Gastroesophageal sphincter (tissue), 4 donors: ENCODE results near the gene HNRNPDL. TPM values are rescaled to one million over a fixed set of nuclear protein-coding genes. Genes with fewer than 3 reads are reported as not detected.
A peak's percentile ranks its signal among the peaks of the same experiment; 100 is the strongest.
"Not testable (repeated sequence)": the region's sequence is repeated elsewhere in the genome, so short reads cannot be mapped to it uniquely, and the experiment has no call there.

Experiments used
- ATAC-seq: fragments of 150-250 bp; one replicate; pipeline ENCODE4 v1.9.1; 2016; ENCODE audit warnings: mild to moderate bottlenecking, moderate library complexity
- H3K27ac ChIP-seq, 4 donors: fragments of 200-600 bp; sonication (generic) in 3 of 4; 1 replicate in 3 of 4; 2 replicates in 1 of 4; pipeline ENCODE4 v1.5.1; 2016 to 2019
- H3K27me3 ChIP-seq: fragments of 200-600 bp; sonication (generic); one replicate; pipeline ENCODE4 v1.5.1; 2019
- H3K36me3 ChIP-seq, 2 donors: fragments of 200-600 bp; sonication (generic); one replicate each; pipeline ENCODE4 v1.5.1; 2019; ENCODE audit warnings: control low read depth in 1 of 2
- H3K4me1 ChIP-seq, 3 donors: fragments of 200-600 bp; sonication (generic); 1 replicate in 2 of 3; 2 replicates in 1 of 3; pipeline ENCODE4 v1.5.1; 2016 to 2019; ENCODE audit warnings: control low read depth in 2 of 3
- H3K4me3 ChIP-seq, 2 donors: fragments of 200-600 bp; sonication (generic); one replicate each; pipeline ENCODE4 v1.5.1; 2019; ENCODE audit warnings: mild to moderate bottlenecking in 1 of 2, moderate library complexity in 1 of 2
- H3K9me3 ChIP-seq, 3 donors: fragments of 200-600 bp; sonication (generic); one replicate each; pipeline ENCODE4 v1.5.1; 2017 to 2019; ENCODE audit warnings: control low read depth in 2 of 3
- EP300 ChIP-seq: sonication (generic); formaldehyde crosslinking; IDR thresholded peaks from one replicate; pipeline ENCODE4 v1.6.1; 2017; ENCODE audit warnings: antibody characterized with exemption, mild to moderate bottlenecking
- POLR2A ChIP-seq, 2 donors: fragments of 450-650 bp; IDR thresholded peaks; one replicate each; pipeline ENCODE4 v1.6.1; 2017; ENCODE audit warnings: antibody characterized with exemption in 2 of 2, mild to moderate bottlenecking in 2 of 2, moderate library complexity in 1 of 2
- POLR2AphosphoS5 ChIP-seq: sonication (generic); formaldehyde crosslinking; IDR thresholded peaks from one replicate; pipeline ENCODE4 v1.6.1; 2017; ENCODE audit warnings: antibody characterized with exemption
- WGBS, 2 donors: methylation state at CpG; one replicate each; pipeline ENCODE4 v1.1.5; 2018; ENCODE audit warnings: low coverage in 1 of 2; 5-methylcytosine and 5-hydroxymethylcytosine counted together
- total RNA-seq, 4 donors: library from RNA; depleted of rRNA; stranded (reverse); fragments of >200 nt; gene quantifications; one replicate each; pipeline ENCODE4 v1.1.0, GENCODE V29; 2016
- TF ChIP-seq, protein P1 (sequence below), 4 experiments: fragments of 200-600 bp in 2 of 4; fragments of 450-650 bp in 2 of 4; sonication (generic) in 1 of 4; IDR thresholded peaks; one replicate each; pipeline ENCODE4 v1.5.1; 2017 to 2019; ENCODE audit warnings: antibody characterized with exemption in 4 of 4, mild to moderate bottlenecking in 2 of 4, moderate library complexity in 2 of 4

HNRNPDL gene
- total RNA-seq, 4 donors from 2014 or later = 140 to 226 (median 195) TPM

- no peaks in the 10 kb centered on the region for H3K9me3 ChIP-seq
- no peak for ATAC-seq
- no peaks in the 10 kb centered on the region for H3K27me3 ChIP-seq
- TF ChIP-seq POLR2AphosphoS5 (no peak), EP300 (no peak), POLR2A (IDR thresholded peaks at IDR 0.05) (no peak)
- TF ChIP-seq, protein P1, sequence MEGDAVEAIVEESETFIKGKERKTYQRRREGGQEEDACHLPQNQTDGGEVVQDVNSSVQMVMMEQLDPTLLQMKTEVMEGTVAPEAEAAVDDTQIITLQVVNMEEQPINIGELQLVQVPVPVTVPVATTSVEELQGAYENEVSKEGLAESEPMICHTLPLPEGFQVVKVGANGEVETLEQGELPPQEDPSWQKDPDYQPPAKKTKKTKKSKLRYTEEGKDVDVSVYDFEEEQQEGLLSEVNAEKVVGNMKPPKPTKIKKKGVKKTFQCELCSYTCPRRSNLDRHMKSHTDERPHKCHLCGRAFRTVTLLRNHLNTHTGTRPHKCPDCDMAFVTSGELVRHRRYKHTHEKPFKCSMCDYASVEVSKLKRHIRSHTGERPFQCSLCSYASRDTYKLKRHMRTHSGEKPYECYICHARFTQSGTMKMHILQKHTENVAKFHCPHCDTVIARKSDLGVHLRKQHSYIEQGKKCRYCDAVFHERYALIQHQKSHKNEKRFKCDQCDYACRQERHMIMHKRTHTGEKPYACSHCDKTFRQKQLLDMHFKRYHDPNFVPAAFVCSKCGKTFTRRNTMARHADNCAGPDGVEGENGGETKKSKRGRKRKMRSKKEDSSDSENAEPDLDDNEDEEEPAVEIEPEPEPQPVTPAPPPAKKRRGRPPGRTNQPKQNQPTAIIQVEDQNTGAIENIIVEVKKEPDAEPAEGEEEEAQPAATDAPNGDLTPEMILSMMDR (IDR thresholded peaks at IDR 0.05) = no peak
- H3K27ac ChIP-seq = no peak overlapping the region
- 67 to 83% methylated on average over 1 to 3 of the region's 3 CpGs for WGBS, 2 donors
- H3K4me3 ChIP-seq = no peak overlapping the region
- no peaks in the 10 kb centered on the region for H3K4me1 ChIP-seq
- H3K36me3 ChIP-seq = no peaks in the 10 kb centered on the region
These were observed 35.4 kb downstream of the HNRNPDL start for GRCh38 chr4:82394896-82395295.

GRCh38 chr4:82390061-82390460 is 40.2 kb downstream of the HNRNPDL start:
- ATAC-seq, H3K36me3 ChIP-seq, H3K27ac ChIP-seq, H3K27me3 ChIP-seq, H3K4me3 ChIP-seq, H3K9me3 ChIP-seq: not testable (repeated sequence)
- WGBS, 2 donors = 87 to 90% methylated on average over 5 to 7 of the region's 9 CpGs
- H3K4me1 ChIP-seq = peaks cover 0 to 12% (median 4%) of the 10 kb centered on the region in 3 donors

DNA sequence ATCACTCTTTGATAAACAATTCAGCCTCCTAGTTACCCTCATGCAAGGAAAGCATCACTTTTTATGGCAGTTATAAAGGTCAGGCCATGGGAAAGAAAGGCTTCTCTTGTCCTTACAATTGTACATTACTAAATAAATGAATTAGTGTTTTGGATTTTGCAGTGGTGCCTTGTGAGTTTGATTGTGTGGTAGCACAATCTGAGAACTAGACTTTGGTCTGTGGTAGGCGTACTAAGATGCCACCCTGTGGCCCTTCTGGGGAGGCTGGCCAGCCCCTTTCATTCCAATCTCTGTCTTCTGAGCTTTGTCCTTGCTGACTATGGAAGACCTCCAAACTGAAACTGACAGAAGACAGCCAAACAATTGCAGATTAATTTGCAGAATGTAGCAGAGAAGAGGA is 41.9 kb downstream of the HNRNPDL start:
- 44 to 58% methylated on average over 1 of the region's 1 CpG for WGBS, 2 donors
- ATAC-seq = no peak
- TF ChIP-seq, protein P1 (IDR thresholded peaks at IDR 0.05) = peak in 1 of 4 experiments; percentile 46
- no peak for TF ChIP-seq POLR2AphosphoS5
- Histone ChIP-seq H3K4me3 (no peak overlapping the region), H3K4me1 (peaks cover 0 to 12% (median 4%) of the 10 kb centered on the region in 3 donors), H3K27me3 (no peaks in the 10 kb centered on the region), H3K9me3 (no peaks in the 10 kb centered on the region), H3K36me3 (no peaks in the 10 kb centered on the region), H3K27ac (no peak overlapping the region)

GRCh38 chr4:82386312-82386711 is 44.0 kb downstream of the HNRNPDL start:
- WGBS, 2 donors = 88 to 91% methylated on average over 8 of the region's 8 CpGs
- H3K36me3 ChIP-seq, H3K27ac ChIP-seq, H3K27me3 ChIP-seq, ATAC-seq, H3K9me3 ChIP-seq, H3K4me3 ChIP-seq: not testable (repeated sequence)
- H3K4me1 ChIP-seq = peaks cover 0 to 19% (median 4%) of the 10 kb centered on the region in 3 donors

DNA sequence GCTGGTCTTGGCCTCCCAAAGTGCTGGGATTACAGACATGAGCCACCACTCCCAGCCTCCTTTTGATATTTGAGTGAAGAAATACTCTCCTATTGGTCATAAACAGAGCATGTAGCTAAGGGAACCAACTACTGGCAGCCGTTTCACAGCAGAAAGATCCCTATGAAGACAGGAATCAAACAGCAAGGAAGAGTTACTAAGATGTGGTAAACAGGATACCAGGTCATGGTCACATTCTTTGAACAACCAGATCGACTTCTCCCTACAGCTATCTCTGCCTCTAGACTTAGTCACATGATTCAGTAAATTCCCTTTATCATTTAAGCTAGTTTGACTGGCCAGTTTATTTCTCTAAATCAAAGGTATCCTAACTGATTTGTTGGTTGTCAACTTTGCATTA is 47.5 kb downstream of the HNRNPDL start:
- TF ChIP-seq POLR2A (IDR thresholded peaks at IDR 0.05) = no peak
- TF ChIP-seq, protein P1 (IDR thresholded peaks at IDR 0.05) = no peak
- no peak for TF ChIP-seq POLR2AphosphoS5
- no peak for TF ChIP-seq EP300
- H3K4me1 ChIP-seq = peaks cover 0 to 21% (median 5%) of the 10 kb centered on the region in 3 donors
- H3K27ac ChIP-seq = no peak overlapping the region
- no peaks in the 10 kb centered on the region for H3K9me3 ChIP-seq
- no peak overlapping the region for H3K4me3 ChIP-seq
- 69 to 84% methylated on average over 2 of the region's 2 CpGs for WGBS, 2 donors
- peaks cover 0 to 10% of the 10 kb centered on the region in 2 donors for H3K36me3 ChIP-seq
- ATAC-seq = no peak
- no peaks in the 10 kb centered on the region for H3K27me3 ChIP-seq

- ATAC-seq = no peak
- WGBS, 2 donors = 43 to 63% methylated on average over 1 to 2 of the region's 2 CpGs
- H3K27ac ChIP-seq = no peak overlapping the region
These were observed 48.5 kb downstream of the HNRNPDL start for GRCh38 chr4:82381661-82382296.

More at GRCh38 chr4:82381661-82382296, 48.5 kb downstream of the HNRNPDL start:
- TF ChIP-seq, protein P1 (IDR thresholded peaks at IDR 0.05) = no peak
- TF ChIP-seq POLR2AphosphoS5 = no peak
- TF ChIP-seq EP300 = no peak
- no peak for TF ChIP-seq POLR2A (IDR thresholded peaks at IDR 0.05)
- peaks cover 0 to 10% of the 10 kb centered on the region in 2 donors for H3K36me3 ChIP-seq
- H3K4me3 ChIP-seq = no peak overlapping the region
- H3K27me3 ChIP-seq = no peaks in the 10 kb centered on the region
- H3K9me3 ChIP-seq = no peaks in the 10 kb centered on the region
- H3K4me1 ChIP-seq = peaks cover 0 to 31% (median 5%) of the 10 kb centered on the region in 3 donors
